GM18499 (cell line): Measurements from ENCODE around the gene PEX26.
A peak's percentile ranks its signal among the peaks of the same experiment; 100 is the strongest.
"Not testable (repeated sequence)": the region's sequence is repeated elsewhere in the genome, so short reads cannot be mapped to it uniquely, and the experiment has no call there.

Experiments used
- ATAC-seq: cut with Tn5 transposase; IDR thresholded peaks from one replicate; pipeline ENCODE4 v1.9.1; 2021; ENCODE audit warnings: moderate number of reproducible peaks; ENCODE audit not compliant: insufficient read depth, unreplicated experiment

The PEX26 gene

DNA sequence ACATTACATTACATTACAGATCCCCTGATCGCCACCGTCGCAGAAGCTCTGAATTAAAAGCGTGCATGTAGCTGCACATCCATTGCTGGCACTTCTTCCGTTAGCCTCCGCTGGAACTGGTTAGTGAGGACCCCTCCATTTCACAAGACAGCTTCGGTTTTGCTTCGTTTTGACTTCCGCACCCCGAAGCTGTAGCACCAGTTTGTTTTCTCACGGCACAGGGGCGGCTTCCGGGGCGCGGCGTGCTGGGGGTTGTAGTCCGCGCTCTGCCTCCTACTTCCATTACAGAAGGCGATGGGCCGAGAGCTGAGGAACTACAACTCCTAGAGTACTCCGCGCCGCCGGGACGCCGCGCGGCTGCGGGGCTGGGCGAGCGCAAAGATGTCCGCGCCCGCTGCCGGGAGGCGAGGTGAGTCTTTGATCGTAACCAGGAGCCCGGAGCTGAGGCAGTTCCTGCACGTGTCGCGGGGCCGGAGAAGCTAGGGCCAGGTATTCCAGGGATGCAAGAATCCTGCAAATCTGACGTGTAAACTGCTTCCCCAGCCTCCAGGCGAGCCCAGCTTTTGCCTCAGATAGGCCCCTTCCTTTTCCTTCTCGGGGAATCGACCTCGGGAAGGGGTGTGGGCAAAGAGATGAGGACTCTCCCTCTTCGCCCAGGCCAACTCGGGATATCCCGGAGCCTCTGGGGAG, at the start of gene PEX26:
PEX26 (plus strand) TSS at position 352 of the 690 bp plus-strand sequence. CDS start 387 bp downstream, outside the sequence.
- ATAC-seq, result peak; percentile 62

DNA sequence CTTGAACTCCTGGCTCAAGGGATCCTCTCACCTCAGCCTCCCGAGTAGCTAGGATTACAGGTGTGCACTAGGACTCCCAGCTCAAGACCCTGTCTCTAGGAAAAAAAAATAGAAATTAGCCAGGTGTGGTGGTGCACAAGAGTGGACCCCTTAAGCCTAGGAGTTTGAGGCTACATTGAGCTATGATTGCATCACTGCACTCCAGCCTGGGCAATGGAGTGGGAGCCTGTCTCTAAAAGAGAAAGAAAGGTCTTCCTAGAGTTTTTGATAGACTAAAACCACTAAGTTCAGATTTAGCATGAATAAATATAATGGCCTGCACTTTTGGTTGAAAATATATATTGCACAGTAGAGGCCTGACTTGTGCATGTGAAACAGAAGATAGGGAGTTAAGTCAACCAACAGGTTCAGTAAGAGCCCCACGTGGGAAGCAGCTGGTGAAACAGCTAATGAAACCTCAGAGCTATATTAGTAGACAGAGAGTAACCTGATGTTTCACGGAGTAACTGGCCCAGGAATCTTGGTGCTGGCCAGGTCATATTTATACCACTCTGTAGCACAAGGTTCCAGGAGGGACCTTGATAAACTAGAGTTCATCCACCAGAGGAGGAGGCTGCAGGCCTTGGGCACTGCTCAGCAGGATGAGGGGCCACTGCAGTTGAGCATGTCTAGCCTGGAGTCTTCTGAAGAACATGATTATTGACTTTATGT, 48.8 kb upstream of the PEX26 start:
- no peak for ATAC-seq

DNA sequence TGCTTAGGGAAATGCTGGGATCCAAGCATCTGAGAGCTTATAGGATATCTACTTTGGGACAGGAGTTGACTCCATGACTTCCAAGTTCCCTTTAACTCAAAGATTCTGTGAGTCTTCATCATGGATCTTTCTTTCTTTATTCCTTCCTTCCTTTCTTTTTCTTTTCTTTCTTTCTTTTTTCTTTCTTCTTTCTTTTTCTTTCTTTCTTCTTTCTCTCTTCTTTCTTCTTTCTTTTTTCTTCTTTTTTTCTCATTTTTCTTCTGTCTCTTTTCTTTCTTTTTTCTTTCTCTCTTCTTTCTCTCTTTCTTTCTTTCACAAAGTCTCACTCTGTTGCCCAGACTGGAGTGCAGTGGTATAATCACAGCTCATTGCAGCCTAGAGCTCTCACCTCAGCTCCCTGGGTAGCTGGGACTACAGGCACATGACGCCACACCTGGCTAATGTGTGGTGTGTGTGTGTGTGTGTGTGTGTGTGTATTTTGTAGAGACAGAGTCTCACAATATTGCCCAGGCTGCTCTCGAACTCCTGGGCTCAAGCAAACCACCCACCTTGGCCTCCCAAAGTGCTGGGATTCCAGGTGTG, 48.0 kb upstream of the PEX26 start:
- ATAC-seq, result no peak

DNA sequence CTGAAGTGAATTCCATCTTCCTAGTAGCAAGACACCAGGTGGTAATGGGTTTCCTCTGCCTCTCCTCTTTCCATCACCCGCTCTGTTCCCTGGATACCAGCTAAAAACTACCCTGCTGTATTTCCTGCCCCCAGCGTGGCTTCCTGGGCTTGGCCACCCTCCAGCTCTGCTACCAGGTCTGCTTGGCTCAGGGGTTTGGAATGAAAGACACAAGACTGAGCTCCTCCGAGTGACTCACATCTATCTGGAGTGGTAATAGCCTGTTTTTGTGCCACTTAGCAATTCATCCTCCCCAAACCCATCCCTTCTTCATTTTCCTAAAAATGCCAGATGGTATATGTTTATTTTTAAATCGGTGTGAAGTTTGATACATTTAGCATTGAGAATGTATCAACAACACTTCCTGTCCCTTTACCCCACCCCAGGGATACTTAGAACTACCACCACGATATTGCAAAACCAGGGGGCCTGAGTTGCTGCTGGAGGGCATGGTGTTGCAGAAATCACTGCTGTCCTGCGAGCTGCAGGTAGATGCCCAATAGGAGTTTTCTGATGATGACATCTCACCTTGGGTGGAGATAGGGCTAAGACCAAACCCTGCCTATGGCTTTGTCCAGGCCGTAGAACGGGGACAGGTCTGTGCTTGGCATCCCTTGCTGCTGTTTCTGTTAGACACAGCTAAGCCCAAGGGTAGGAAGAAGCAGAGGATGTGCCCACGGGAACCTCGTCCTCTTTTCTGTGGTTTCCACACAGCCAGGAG, 45.9 kb upstream of the PEX26 start:
- ATAC-seq, result no peak

DNA sequence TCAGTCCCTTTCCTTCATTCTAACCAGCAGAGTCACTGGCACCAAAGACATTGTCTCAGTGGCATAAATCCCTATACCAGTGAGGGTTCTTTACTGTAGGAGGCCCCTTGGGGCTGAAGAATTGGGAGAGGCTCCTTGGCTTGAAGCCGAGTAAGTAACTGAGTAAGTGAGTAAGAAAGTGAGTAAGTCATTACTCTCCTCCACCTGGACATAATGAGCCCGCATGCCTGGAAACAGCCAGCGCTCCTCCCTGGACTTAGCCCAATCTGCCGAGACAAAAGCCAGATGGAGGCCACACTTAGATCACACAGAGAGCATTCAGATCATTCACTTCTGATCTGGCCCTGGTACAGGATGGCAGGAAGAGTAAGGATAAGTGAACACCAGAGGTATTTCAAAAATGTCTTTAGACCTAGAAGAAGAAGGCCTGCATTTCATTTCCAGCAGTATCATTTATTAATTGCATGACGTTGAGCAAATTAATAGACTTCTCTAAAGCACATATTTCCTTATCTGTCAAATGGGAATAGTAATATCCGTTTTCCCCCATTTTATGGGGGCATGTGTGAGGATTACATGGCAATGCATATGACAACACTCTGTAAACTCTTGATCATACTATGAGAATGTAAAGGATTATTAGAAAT, 45.2 kb upstream of the PEX26 start:
- no peak for ATAC-seq

DNA sequence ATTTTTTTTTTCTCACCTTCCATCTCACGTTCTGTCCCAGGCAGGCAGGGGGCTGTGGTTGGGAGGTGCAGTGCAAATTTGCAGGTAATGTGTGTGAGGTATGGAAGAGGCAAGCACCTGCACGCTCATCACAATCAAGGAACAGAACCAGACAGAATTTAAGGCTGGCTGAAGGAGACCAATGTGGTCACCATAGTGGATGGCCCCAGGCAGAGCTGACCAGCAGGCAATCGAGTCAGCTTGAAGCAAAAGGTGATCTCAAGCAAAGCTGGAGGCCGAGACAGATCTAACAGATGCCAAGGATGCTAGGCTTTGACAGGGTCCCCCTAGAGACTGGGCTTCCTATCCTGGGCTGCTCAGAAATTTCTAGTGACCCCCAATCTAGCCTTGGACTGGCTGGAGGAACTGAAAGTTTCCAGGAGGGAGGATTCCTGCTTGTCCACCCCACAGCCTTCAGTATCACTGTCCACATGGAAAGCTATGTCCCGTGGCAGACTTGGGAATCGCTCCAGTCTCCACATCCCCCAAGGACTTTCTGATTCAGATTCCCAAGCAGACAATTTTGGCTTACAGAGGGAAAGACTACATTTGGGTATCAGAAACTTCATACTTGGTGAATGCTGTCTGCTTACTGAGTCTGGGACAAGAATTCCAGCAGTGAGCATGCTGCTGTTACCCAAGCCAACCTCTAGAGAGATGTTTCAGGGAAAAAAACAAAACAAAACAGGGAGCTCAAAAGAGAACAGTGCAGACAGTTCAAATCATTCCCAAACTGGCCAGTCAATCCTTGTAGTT, 44.4 kb upstream of the PEX26 start:
- no peak for ATAC-seq

DNA sequence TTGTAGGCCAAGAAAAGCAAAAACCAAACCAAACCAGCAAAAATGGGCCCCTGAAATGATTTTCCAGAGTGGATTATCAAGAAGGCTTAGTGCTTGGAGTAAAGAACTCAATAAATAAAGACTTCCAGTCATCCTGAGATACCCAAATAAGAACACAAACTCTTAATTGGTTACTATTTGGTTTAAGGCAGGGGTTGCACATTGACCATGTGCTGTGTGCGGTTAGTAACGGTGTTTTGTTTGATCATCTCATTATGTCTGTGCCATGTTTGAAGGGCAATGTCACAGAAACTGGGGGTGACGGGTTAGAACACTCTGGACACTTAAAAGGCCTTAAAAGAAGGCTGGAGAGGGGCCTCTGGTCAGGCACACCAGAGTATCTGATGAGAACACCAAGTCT, 43.7 kb upstream of the PEX26 start:
- no peak for ATAC-seq

DNA sequence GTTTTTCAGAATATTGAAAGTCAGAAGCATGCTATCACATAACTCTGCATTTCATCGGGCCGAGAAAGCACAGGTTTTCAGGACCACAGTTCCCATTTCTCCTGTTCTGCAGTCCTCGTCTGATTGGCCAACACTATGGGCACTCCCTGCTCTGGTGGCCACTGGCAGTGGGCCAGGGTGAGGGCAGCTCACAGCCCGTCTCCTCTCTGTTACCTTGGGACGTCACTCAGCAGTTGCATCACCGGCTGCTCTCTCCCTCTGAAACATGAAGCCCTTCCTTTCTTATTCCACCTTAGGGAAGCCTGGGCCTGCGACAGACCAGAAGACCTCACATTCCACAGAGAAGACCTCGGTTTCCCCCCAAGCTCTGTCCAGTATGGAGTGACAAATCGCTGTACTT, 42.0 kb upstream of the PEX26 start:
- ATAC-seq, result no peak

DNA sequence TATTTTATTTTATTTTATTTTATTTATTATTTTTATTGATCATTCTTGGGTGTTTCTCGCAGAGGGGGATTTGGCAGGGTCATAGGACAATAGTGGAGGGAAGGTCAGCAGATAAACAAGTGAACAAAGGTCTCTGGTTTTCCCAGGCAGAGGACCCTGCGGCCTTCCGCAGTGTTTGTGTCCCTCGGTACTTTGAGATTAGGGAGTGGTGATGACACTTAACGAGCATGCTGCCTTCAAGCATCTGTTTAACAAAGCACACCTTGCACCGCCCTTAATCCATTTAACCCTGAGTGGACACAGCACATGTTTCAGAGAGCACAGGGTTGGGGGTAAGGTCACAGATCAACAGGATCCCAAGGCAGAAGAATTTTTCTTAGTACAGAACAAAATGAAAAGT, 36.9 kb upstream of the PEX26 start:
- ATAC-seq, result not testable (repeated sequence)

DNA sequence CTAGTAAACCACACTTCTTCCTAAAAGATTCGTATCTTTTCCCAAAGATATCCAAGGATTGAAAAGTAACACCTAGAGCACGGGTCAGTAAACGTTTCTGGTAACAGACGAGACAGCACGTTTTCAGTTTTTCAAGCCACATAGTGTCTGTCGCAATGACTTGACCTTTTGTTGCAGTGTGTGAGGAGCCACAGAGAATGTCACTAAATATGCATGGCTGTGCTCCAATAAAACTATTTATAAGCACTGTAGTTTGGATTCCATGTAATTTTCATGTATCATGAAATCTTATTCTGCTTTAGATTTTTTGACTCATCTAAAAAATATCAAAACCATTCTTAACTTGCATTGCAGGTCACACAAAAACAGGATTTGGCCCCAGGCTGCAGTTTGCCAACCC, 35.1 kb upstream of the PEX26 start:
- ATAC-seq, result no peak

DNA sequence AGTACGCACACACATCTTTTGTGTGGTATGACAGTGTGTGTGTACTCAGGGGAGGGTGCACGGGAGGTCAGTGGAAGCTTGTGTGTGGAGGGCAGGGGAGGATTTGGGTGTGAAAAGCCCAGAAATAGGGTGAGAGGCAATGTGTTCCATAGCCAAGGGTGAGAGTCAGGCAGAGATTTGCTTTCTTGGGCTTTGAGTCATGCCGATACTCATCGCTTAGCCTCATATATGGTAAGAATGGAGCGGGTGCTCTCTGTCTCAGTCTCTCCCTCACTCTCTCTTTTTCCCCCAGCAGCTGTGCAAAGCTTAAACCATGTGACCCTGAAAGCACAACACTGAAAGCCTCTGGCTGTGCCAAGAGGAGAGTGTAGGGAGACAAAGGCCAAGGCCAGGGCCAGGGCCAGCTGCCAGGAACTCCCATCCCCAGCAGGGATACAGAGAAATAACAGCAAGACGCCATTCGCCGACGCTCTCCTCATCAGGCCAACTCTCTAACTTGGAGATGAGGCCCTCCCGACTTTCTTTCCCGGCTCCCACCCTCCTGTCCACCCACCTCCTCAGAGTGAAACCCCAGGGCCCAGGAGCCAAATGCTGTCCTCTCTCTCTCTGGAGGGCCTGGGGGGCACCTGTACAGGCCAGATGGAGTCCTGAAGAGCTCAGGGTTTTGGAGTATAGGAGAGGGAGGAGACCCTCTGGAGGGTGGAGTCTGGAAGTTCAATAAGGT, 33.1 kb upstream of the PEX26 start:
- no peak for ATAC-seq

DNA sequence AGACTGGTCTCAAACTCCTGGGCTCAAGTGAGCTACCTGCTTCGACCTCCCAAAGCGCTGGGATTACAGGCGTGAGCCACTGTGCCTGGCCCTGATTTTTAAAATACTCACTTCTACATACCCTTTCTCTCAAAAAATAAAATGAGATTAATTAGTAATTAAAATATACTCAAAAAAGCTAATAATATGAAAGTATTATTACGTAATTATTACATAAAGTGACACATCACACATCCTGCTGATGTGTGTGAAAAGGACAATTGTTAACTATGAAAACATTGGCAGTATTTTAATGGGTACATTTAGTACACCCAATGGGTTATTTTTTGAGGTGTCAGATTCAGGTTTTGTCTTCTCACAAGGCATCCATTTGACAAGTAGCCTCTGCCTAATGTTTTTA, 32.0 kb upstream of the PEX26 start:
- no peak for ATAC-seq

DNA sequence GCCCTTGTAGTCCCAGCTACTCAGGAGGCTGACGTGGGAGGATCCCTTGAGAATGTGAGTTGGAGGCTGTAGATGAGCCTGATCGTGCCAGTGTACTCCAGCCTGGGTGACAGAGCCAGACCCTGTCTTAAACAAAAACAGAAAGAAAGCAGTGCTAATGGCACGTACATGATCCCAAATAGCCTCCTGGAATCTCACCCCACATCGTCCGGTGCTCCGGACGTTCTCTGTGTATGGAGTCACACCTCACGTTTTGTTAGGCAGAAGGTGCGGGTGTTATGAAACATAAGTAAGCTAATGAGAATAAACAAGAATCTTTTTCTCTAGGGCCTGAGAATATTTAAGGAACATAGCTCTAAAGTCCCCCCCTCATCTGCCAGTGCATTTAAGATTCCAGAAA, 29.7 kb upstream of the PEX26 start:
- ATAC-seq, result no peak

DNA sequence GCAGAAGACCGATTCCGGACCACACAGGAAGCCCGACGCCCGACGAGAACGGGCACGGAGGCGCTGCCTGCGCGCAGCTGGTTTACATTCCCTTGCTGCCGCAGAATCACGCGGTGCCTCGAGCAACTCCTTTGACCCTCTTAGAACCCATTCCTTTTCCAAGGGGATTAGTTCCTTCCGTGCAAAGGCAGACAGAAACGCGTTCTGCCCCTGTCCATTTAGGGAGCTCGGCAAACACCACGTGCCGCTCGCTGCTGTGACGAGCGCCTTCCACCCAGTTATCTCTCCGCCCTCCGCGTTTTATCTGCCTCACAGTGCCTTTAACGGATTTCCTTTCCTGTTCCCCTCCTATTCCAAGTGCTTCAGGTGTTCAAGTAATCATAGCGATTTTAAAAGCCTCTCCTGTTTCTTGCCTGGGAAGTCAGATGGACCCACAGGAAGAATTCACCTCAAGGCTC, 29.3 kb upstream of the PEX26 start:
- ATAC-seq, result no peak

DNA sequence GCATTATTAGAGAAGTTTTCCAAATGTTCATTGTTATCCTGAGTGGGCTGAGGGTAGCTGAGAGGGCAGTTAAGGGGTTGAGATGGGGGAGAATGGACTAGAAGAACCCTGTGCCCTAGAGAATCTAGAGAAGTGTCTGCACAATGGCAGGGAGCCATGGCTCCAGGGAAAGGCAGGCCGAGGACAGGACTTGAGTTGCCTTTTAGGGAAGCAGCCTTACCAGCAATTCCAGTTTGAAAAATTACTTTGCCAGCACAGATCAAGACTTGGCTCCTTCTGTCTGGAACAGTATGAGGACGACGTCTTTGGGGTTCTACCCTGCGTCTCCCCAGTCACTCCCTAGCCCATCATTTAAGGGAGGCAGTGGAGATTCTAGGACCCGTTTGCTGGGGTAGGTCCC, 27.7 kb upstream of the PEX26 start:
- ATAC-seq, result no peak

DNA sequence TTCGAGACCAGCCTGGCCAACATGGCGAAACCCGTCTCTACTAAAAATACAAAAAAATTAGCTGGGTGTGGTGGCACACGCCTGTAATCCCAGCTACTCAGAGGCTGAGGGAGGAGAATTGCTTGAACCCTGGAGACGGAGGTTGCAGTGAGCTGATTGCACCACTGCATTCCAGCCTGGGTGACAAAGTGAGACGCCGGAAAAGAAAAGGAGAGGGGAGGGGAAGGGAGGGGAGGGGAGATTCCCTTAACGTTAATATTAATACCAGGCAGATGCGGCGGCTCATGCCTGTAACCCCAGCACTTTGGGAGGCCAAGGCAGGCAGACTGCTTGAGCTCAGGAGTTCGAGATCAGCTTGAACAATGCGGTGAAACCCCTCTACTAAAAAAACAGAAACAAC, 26.7 kb upstream of the PEX26 start:
- not testable (repeated sequence) for ATAC-seq

DNA sequence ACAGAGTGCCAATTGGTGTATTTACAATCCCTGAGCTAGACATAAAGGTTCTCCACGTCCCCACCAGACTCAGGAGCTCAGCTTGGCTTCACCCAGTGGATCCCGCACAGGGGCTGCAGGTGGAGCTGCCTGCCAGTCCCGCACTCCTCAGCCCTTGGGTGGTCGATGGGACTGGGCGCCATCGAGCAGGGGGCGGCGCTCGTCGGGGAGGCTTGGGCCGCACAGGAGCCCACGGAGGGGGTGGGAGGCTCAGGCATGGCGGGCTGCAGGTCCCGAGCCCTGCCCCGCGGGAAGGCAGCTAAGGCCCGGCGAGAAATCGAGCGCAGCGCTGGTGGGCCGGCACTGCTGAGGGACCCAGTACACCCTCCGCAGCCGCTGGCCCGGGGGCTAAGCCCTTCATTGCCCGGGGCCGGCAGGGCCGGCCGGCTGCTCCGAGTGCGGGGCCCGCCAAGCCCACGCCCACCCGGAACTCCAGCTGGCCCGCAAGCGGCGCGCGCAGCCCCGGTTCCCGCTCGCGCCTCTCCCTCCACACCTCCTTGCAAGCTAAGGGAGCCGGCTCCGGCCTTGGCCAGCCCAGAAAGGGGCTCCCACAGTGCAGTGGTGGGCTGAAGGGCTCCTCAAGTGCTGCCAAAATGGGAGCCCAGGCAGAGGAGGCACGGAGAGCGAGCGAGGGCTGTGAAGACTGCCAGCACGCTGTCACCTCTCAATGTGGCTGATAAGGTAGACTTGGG, 24.4 kb upstream of the PEX26 start:
- ATAC-seq, result not testable (repeated sequence)

DNA sequence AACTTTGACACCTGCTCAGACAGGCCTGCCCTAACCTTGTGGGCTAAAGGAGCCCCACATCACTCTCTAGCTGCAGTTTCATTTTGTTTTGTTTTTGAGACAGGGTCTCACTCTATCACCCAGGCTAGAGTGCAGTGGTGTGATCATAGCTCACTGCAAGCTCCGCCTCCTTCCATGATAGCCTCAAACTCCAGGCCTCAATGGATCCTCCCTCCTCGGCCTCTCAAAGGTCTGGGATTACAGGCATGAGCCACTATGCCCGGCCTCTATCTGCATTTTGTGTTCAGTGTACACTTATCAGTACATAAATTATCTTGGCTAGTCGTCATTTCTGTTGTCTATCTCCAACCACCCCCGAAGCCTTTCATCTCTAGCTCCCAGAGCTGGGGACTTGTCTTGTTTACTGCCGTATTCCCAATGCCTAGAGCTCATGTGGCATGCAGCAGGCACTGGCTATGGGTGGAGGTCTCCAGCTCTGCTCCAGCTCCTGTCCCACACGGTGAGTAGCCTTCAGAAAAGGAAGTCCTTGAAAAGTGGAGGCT, 22.1 kb upstream of the PEX26 start:
- no peak for ATAC-seq
